Renal cortical epithelial cell (primary cell): ENCODE measurements around the gene EPX. TPM values are rescaled to one million over a fixed set of nuclear protein-coding genes. Genes with fewer than 3 reads are reported as not detected.
"Not testable (repeated sequence)": the region's sequence is repeated elsewhere in the genome, so short reads cannot be mapped to it uniquely, and the experiment has no call there.

Experiments used
- DNase-seq: peaks from one replicate; pipeline ENCODE4 v3.0.0-alpha.2; 2011; ENCODE audit warnings: low read depth
- total RNA-seq: library from RNA; depleted of rRNA; stranded (reverse); fragments of >200 nt; gene quantifications from 2 replicates; pipeline ENCODE4 v1.2.3, GENCODE V29; 2014

Gene EPX
- total RNA-seq, result not detected in 2 replicates

- no peak for DNase-seq
These were observed at the start of gene EPX for GRCh38 chr17:58192612-58193011. Gene EPX (plus strand): TSS chr17:58192726. CDS start chr17:58192847, 121 bp downstream.

GRCh38 chr17:58143335-58143734, 49.2 kb upstream of the EPX start:
- DNase-seq, result not testable (repeated sequence)

GRCh38 chr17:58144801-58145200, 47.7 kb upstream of the EPX start:
- no peak for DNase-seq

DNA sequence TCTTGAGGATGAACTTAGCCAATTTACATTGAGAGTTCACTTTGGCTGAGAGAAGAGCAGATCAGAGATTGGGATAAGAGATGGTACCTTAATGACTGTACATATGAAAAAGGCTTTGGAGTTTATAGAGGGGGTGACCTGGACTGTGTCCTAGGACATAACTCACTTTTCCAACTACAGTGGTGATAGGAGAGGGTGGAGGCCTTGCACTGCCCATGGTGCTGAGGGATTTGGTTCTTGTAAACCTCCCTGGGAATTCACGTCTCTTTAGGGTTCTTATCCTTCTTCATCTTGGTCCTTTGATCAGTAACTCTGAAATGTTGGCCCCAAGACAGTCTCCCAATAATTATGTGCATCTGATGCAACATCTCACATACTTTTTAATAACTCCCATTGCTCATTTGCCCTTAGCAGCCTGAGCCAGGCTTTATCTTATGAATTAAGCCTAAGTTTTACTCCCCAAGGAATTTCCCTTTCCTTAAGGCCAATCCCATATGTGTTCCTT, 44.5 kb upstream of the EPX start, which contains the start of gene OR4D1:
Gene OR4D1, plus strand, starts transcription at position 455 of the 505 bp plus-strand sequence. CDS start 6,770 bp downstream, outside the sequence.
- no peak for DNase-seq

DNA sequence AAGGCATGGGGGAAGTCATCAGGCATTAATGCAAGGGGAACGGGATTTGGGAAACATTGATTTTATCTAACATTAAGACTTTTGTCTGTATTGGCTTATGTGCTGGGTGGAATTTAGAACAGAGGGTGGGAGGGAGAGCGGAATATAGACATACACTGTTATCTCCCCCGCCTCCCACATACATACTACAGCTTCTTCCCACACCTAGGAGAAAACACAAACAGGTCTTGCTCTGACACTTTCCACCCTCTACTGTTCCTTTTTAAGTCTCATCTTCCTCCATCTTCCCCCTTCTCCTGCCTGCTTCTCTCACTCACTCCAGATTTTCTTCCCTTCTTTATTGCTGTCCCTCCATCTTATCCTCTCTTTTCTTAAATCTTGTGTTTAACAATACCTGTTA, 43.9 kb upstream of the EPX start:
- no peak for DNase-seq

- no peak for DNase-seq
These were observed 42.1 kb upstream of the EPX start for GRCh38 chr17:58150394-58150793.

GRCh38 chr17:58153046-58153445, 39.5 kb upstream of the EPX start:
- DNase-seq, result no peak

GRCh38 chr17:58153671-58154070, 38.9 kb upstream of the EPX start:
- no peak for DNase-seq

GRCh38 chr17:58156839-58157803, 35.4 kb upstream of the EPX start:
- no peak for DNase-seq

DNA sequence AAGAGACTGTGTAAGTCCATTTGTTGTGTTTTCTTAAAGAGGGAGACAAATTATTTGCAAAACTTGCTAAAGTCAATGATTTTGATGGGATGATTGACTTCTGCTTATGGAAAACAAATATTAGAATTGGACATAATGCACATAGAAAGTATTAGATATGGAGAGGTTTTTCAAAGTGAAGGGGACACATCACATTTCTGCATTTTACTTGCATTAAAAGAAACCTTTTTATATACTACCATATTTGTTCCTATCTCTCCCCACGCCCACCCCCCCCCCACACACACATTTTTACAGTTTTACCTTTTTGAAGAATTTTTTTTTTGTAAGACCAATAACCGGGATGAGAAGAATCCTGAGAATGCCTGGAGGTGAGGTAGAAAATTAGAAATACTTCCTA, 34.3 kb upstream of the EPX start:
- DNase-seq, result no peak

GRCh38 chr17:58161566-58161965, 31.0 kb upstream of the EPX start:
- DNase-seq, result no peak

GRCh38 chr17:58165981-58166380, 26.5 kb upstream of the EPX start:
- DNase-seq, result peak; percentile 3

DNA sequence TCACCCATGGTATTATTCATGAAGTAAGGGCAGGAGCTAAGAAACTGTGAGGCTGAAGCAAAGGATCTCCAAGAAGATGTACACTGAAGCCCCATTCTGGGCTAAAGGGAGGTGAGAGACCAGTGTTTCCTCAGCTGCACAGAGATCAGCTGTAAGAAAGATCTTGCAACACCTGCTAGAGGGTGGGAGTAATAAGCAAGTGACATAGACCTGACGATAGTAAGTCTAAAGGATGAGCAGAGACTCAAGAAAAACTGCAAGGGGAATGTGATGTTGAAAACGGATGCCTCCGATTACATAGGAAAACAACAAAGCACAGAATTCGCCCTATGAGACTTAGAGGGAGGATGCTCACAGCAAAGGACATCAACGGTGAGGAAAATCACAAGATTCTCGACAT, 25.8 kb upstream of the EPX start, which contains the start of gene OR4D2:
Gene OR4D2, plus strand, starts transcription at position 301 of the 400 bp plus-strand sequence. CDS start 2,674 bp downstream, outside the sequence.
- DNase-seq, result no peak

DNA sequence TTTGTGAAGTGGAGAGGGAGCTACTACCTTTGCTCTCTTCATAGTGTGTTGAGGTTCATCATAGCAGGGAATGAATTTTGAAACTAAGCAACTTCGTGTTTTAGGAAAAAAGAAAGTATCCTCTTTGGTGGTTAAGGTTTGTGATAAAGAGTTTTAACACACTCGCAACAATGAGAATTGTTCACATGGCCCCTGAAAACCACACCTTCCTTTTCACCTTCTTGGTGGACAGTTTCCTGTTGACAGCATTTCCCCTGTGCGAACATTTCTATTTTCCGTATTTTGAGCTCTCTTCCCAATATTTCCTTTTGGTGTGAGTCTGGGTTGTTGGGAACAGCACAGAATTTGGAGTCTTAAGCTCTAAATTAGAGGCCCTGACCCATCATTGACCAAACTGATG, 21.9 kb upstream of the EPX start:
- DNase-seq, result no peak

GRCh38 chr17:58172369-58173071, 20.0 kb upstream of the EPX start:
- peak; percentile 40 for DNase-seq

- DNase-seq, result no peak
These were observed 17.7 kb upstream of the EPX start for GRCh38 chr17:58174871-58175270.

GRCh38 chr17:58176200-58176599, 16.3 kb upstream of the EPX start:
- DNase-seq, result peak; percentile 19

DNA sequence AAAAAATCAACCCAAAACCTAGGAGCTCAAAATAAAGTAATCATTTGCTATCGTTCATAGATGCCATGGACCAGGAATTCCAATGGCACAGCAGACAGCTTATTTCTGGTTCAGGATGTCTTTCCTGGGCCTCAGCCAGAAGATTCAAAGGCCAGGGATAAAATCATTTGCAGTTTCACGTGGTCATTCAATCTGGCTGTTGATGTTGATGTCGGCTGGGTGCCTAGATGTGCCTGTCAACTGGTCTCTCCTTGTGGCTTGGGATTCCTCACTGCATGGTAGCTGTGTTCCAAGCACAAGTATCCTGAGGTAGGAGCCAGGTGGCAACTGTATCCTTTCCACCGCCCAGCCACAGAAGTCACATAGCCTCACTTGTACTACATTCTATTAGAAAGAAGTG, 10.7 kb upstream of the EPX start:
- no peak for DNase-seq

- no peak for DNase-seq
These were observed 9.0 kb upstream of the EPX start for GRCh38 chr17:58183514-58183913.

GRCh38 chr17:58184308-58184985, 8.1 kb upstream of the EPX start:
- DNase-seq, result peak; percentile 43

- no peak for DNase-seq
These were observed 7.4 kb upstream of the EPX start for GRCh38 chr17:58184986-58185761.
